H1 (cell line): ENCODE data around the gene FADS2. TPM values are rescaled to one million over a fixed set of nuclear protein-coding genes. Genes with fewer than 3 reads are reported as not detected.

Source experiments
- CTCF ChIA-PET: fragments of 300-600 bp; sonication (Branson Sonifier 250); formaldehyde crosslinking; loops from one replicate; lab custom pipeline; 2021; ENCODE audit not compliant: partially characterized antibody; lab: Charles Lee
- POLR2A ChIA-PET: fragments of 300-600 bp; sonication (Branson Sonifier 250); formaldehyde crosslinking; loops from one replicate; lab custom pipeline; 2021; ENCODE audit warnings: inconsistent platforms; ENCODE audit not compliant: partially characterized antibody; lab: Charles Lee
- DNase-seq, 2 experiments: peaks; one replicate each; pipeline versions ENCODE4 v3.0.0 to v3.0.0-alpha.2; 2010 to 2022; ENCODE audit warnings: low spot score in 2 of 2, low read depth in 1 of 2, mixed read lengths in 1 of 2
- FAIRE-seq: peaks from 2 replicates; lab custom pipeline; 2011; peaks lifted over from hg19 to GRCh38; lab: Jason Lieb, UNC
- H2AFZ ChIP-seq: 2 replicates; pipeline ENCODE4 v1.8.1; 2012; ENCODE audit warnings: low read length, inconsistent platforms
- H2AK5ac ChIP-seq: 2 replicates; pipeline ENCODE4 v1.6.1; 2013; ENCODE audit warnings: low read depth, low read length
- H2BK120ac ChIP-seq: replicated peaks from 2 replicates; pipeline ENCODE3; 2013; ENCODE audit warnings: low read depth, low read length, inconsistent platforms
- H2BK12ac ChIP-seq: 2 replicates; pipeline ENCODE4 v1.6.1; 2013; ENCODE audit warnings: low read depth, low read length
- H2BK15ac ChIP-seq: 2 replicates; pipeline ENCODE4 v1.6.1; 2013; ENCODE audit warnings: low read length
- H2BK20ac ChIP-seq: 2 replicates; pipeline ENCODE4 v1.6.1; 2013; ENCODE audit warnings: low read length
- H2BK5ac ChIP-seq: 2 replicates; pipeline ENCODE4 v1.6.1; 2013; ENCODE audit warnings: low read depth, low read length
- H3K14ac ChIP-seq: 2 replicates; pipeline ENCODE4 v1.6.1; 2013; ENCODE audit warnings: inconsistent platforms; ENCODE audit not compliant: insufficient read length
- H3K18ac ChIP-seq: 2 replicates; pipeline ENCODE4 v1.6.1; 2013; ENCODE audit warnings: low read length; ENCODE audit errors: extremely low read depth
- H3K23ac ChIP-seq: 2 replicates; pipeline ENCODE4 v1.6.1; 2013; ENCODE audit warnings: inconsistent platforms; ENCODE audit not compliant: insufficient read length
- H3K23me2 ChIP-seq: 2 replicates; pipeline ENCODE4 v1.6.1; 2013; ENCODE audit warnings: low read depth, low read length
- H3K27ac ChIP-seq: 2 replicates; pipeline ENCODE4 v1.6.1; 2011; ENCODE audit warnings: low read depth, low read length, inconsistent platforms
- H3K27me3 ChIP-seq, 4 experiments: replicated peaks in 1 of 4; 1 replicate in 1 of 4; 2 replicates in 3 of 4; pipeline versions ENCODE4 v1.6.1 to v1.8.1; 2011 to 2013; ENCODE audit warnings: low read length in 3 of 4, mild to moderate bottlenecking in 3 of 4, inconsistent platforms in 2 of 4, mixed read lengths in 2 of 4, moderate library complexity in 1 of 4; ENCODE audit not compliant: control insufficient read depth in 3 of 4, insufficient read depth in 3 of 4; ENCODE audit errors: extremely low read depth in 1 of 4
- H3K36me3 ChIP-seq, 4 experiments: 2 replicates each; pipeline versions ENCODE4 v1.6.1 to v1.8.1; 2011 to 2013; ENCODE audit warnings: mild to moderate bottlenecking in 4 of 4, low read length in 3 of 4, moderate library complexity in 2 of 4, control low read depth in 1 of 4, inconsistent platforms in 1 of 4; ENCODE audit not compliant: insufficient read depth in 4 of 4, control insufficient read depth in 2 of 4
- H3K4ac ChIP-seq: replicated peaks from 2 replicates; pipeline ENCODE3; 2013; ENCODE audit warnings: low read length, low read depth, mixed read lengths, inconsistent platforms; ENCODE audit not compliant: insufficient read length
- H3K4me1 ChIP-seq, 4 experiments: replicated peaks in 1 of 4; 1 replicate in 1 of 4; 2 replicates in 3 of 4; pipeline versions ENCODE4 v1.6.1 to v1.8.1; 2011 to 2013; ENCODE audit warnings: low read length in 3 of 4, inconsistent platforms in 2 of 4, mixed read lengths in 1 of 4; ENCODE audit not compliant: insufficient read depth in 4 of 4, control insufficient read depth in 3 of 4
- H3K4me2 ChIP-seq, 2 experiments: 2 replicates each; pipeline versions ENCODE4 v1.6.1 to v1.8.1; 2011 to 2013; ENCODE audit warnings: low read depth in 2 of 2, low read length in 2 of 2, control low read depth in 1 of 2, inconsistent platforms in 1 of 2, mild to moderate bottlenecking in 1 of 2; ENCODE audit not compliant: insufficient read depth in 1 of 2
- H3K4me3 ChIP-seq, 4 experiments: fragments of 200-600, 300-600 bp in 1 of 4; sonication (generic), shearing (Covaris generic), sonication (Bioruptor Twin) in 1 of 4; 2 replicates each; pipeline versions ENCODE4 v1.5.1 to v1.8.1; 2011 to 2016; ENCODE audit warnings: low read length in 4 of 4, low read depth in 3 of 4, control low read depth in 2 of 4, inconsistent platforms in 2 of 4, mild to moderate bottlenecking in 2 of 4, mixed read lengths in 1 of 4, moderate library complexity in 1 of 4; ENCODE audit not compliant: insufficient read depth in 2 of 4; ENCODE audit errors: extremely low read depth in 1 of 4
- H3K56ac ChIP-seq: replicated peaks from 2 replicates; pipeline ENCODE3; 2013; ENCODE audit warnings: low read depth, mild to moderate bottlenecking, mixed read lengths, low read length, inconsistent platforms; ENCODE audit not compliant: insufficient read length
- H3K79me1 ChIP-seq: 2 replicates; pipeline ENCODE4 v1.6.1; 2013; ENCODE audit warnings: low read depth, low read length, control low read depth
- H3K79me2 ChIP-seq, 2 experiments: 2 replicates each; pipeline versions ENCODE4 v1.6.1 to v1.8.1; 2012 to 2013; ENCODE audit warnings: low read length in 2 of 2, mild to moderate bottlenecking in 2 of 2, inconsistent platforms in 1 of 2; ENCODE audit not compliant: insufficient read depth in 2 of 2, control insufficient read depth in 1 of 2
- H3K9ac ChIP-seq, 4 experiments: replicated peaks in 1 of 4; 1 replicate in 1 of 4; 2 replicates in 3 of 4; pipeline versions ENCODE4 v1.6.1 to v1.8.1; 2011 to 2013; ENCODE audit warnings: low read depth in 3 of 4, low read length in 3 of 4, control low read depth in 2 of 4, mild to moderate bottlenecking in 2 of 4, moderate library complexity in 2 of 4, inconsistent platforms in 1 of 4; ENCODE audit errors: extremely low read depth in 1 of 4
- H3K9me3 ChIP-seq, 2 experiments: 2 replicates each; pipeline versions ENCODE4 v1.6.1 to v1.8.1; 2012 to 2013; ENCODE audit warnings: mild to moderate bottlenecking in 2 of 2, moderate library complexity in 2 of 2, control low read depth in 1 of 2, inconsistent platforms in 1 of 2, low read depth in 1 of 2, low read length in 1 of 2, mixed read lengths in 1 of 2; ENCODE audit not compliant: insufficient read depth in 2 of 2
- H4K20me1 ChIP-seq, 2 experiments: replicated peaks in 1 of 2; 2 replicates each; pipeline versions ENCODE3 to v1.8.1; 2011 to 2013; ENCODE audit warnings: inconsistent platforms in 2 of 2, low read length in 2 of 2, mild to moderate bottlenecking in 1 of 2; ENCODE audit not compliant: insufficient read depth in 2 of 2, control insufficient read depth in 1 of 2
- H4K5ac ChIP-seq: 2 replicates; pipeline ENCODE4 v1.6.1; 2013; ENCODE audit warnings: low read length, low read depth, mixed read lengths, inconsistent platforms; ENCODE audit not compliant: insufficient read length
- H4K8ac ChIP-seq: 2 replicates; pipeline ENCODE4 v1.8.0; 2013; ENCODE audit warnings: mild to moderate bottlenecking, moderate library complexity, low read length, inconsistent platforms; ENCODE audit not compliant: insufficient read depth; ENCODE audit errors: extremely low read depth
- H4K91ac ChIP-seq: replicated peaks from 2 replicates; pipeline ENCODE3; 2013; ENCODE audit warnings: low read length, mixed read lengths, inconsistent platforms; ENCODE audit not compliant: insufficient read length
- CBX8 ChIP-seq: fragments of 300-800, 300-1000 bp; sonication (generic); IDR thresholded peaks from 2 replicates; pipeline ENCODE4 v1.7.1; 2016; ENCODE audit warnings: low read depth, low read length, borderline replicate concordance
- CEBPB ChIP-seq: IDR thresholded peaks from 2 replicates; pipeline ENCODE4 v1.6.1; 2012; ENCODE audit warnings: low read depth, low read length
- CHD2 ChIP-seq: IDR thresholded peaks from 2 replicates; pipeline ENCODE4 v1.6.1; 2012; ENCODE audit warnings: low read length, improper control_type of control experiment
- EZH2 ChIP-seq: fragments of 200-600 bp; sonication (generic); IDR thresholded peaks from 2 replicates; pipeline ENCODE4 v1.7.1; 2012; ENCODE audit warnings: low read depth, mild to moderate bottlenecking, moderate library complexity, low read length, inconsistent platforms; ENCODE audit not compliant: severe bottlenecking
- HDAC2 ChIP-seq, 2 experiments: fragments of 300-600 bp in 1 of 2; sonication (generic) in 1 of 2; IDR thresholded peaks; 2 replicates each; pipeline ENCODE4 v1.6.1; 2011 to 2012; ENCODE audit warnings: low read depth in 2 of 2, low read length in 2 of 2, mild to moderate bottlenecking in 2 of 2, moderate library complexity in 2 of 2, borderline replicate concordance in 1 of 2, inconsistent platforms in 1 of 2
- MAFK ChIP-seq: IDR thresholded peaks from 2 replicates; pipeline ENCODE4 v1.6.1; 2012; ENCODE audit warnings: low read depth, mild to moderate bottlenecking, improper control_type of control experiment, low read length
- POLR2A ChIP-seq, 2 experiments: IDR thresholded peaks; 1 replicate in 1 of 2; 2 replicates in 1 of 2; pipeline ENCODE4 v1.6.1; 2011; ENCODE audit warnings: low read depth in 2 of 2, low read length in 2 of 2, mild to moderate bottlenecking in 2 of 2; ENCODE audit errors: control extremely low read depth in 1 of 2
- RAD21 ChIP-seq, 2 experiments: IDR thresholded peaks in 1 of 2; conservative IDR thresholded peaks in 1 of 2; 2 replicates each; pipeline ENCODE4 v1.6.1; 2011; ENCODE audit warnings: low read depth in 2 of 2, low read length in 2 of 2, improper control_type of control experiment in 1 of 2, inconsistent platforms in 1 of 2, mild to moderate bottlenecking in 1 of 2, moderate library complexity in 1 of 2
- SP1 ChIP-seq: IDR thresholded peaks from 2 replicates; pipeline ENCODE4 v1.6.1; 2011; ENCODE audit warnings: low read depth, low read length
- SP2 ChIP-seq: IDR thresholded peaks from 2 replicates; pipeline ENCODE4 v1.6.1; 2012; ENCODE audit warnings: mild to moderate bottlenecking, low read length, inconsistent platforms
- TAF1 ChIP-seq: IDR thresholded peaks from 2 replicates; pipeline ENCODE4 v1.6.1; 2011; ENCODE audit warnings: mild to moderate bottlenecking, low read depth, low read length
- TAF7 ChIP-seq: optimal IDR thresholded peaks from 2 replicates; pipeline ENCODE3; 2011; ENCODE audit warnings: low read depth, mild to moderate bottlenecking, inconsistent platforms, low read length, moderate library complexity, borderline replicate concordance
- TEAD4 ChIP-seq: IDR thresholded peaks from 2 replicates; pipeline ENCODE4 v1.6.1; 2012; ENCODE audit warnings: low read depth, low read length, inconsistent platforms, mixed read lengths
- WGBS, 2 experiments: shearing (Covaris generic) in 1 of 2; methylation state at CpG; one replicate each; pipeline versions ENCODE4 v1.1.6 to v1.1.7; 2013 to 2015; ENCODE audit warnings: low lambda C conversion rate in 2 of 2, mixed read lengths in 2 of 2, inconsistent platforms in 1 of 2, low coverage in 1 of 2, missing lambda C conversion rate in 1 of 2; ENCODE audit not compliant: insufficient replicate concordance in 2 of 2, insufficient coverage in 1 of 2, insufficient read length in 1 of 2; ENCODE audit errors: extremely low coverage in 1 of 2, missing lambda C conversion rate in 1 of 2; 5-methylcytosine and 5-hydroxymethylcytosine counted together
- polyA plus RNA-seq, 7 experiments: library from polyadenylated mRNA; depleted of rRNA in 3 of 7; stranded (reverse) in 5 of 7; unstranded in 2 of 7; fragments of >200 nt in 5 of 7; fragments of 200-250 nt in 2 of 7; gene quantifications; 1 replicate in 5 of 7; 2 replicates in 1 of 7; 4 replicates in 1 of 7; pipeline versions ENCODE4 v1.2.1 to v1.2.3, GENCODE V29; 2011 to 2013; ENCODE audit warnings: missing spikeins in 2 of 7, mixed read lengths in 2 of 7
- total RNA-seq: library from RNA; stranded (reverse); fragmentation: NEBNext Ultra II Directional; extraction: Animal tissue kit (Norgen Biotek cat#: 25700); gene quantifications from 2 replicates; pipeline ENCODE4 v1.2.1, GENCODE V29; 2021

The FADS2 gene
- total and polyA plus RNA-seq, 2 of the 8 experiments (the other 6 are each of a cell fraction or from before 2014, with no cell fraction given): 499 to 701 TPM

DNA sequence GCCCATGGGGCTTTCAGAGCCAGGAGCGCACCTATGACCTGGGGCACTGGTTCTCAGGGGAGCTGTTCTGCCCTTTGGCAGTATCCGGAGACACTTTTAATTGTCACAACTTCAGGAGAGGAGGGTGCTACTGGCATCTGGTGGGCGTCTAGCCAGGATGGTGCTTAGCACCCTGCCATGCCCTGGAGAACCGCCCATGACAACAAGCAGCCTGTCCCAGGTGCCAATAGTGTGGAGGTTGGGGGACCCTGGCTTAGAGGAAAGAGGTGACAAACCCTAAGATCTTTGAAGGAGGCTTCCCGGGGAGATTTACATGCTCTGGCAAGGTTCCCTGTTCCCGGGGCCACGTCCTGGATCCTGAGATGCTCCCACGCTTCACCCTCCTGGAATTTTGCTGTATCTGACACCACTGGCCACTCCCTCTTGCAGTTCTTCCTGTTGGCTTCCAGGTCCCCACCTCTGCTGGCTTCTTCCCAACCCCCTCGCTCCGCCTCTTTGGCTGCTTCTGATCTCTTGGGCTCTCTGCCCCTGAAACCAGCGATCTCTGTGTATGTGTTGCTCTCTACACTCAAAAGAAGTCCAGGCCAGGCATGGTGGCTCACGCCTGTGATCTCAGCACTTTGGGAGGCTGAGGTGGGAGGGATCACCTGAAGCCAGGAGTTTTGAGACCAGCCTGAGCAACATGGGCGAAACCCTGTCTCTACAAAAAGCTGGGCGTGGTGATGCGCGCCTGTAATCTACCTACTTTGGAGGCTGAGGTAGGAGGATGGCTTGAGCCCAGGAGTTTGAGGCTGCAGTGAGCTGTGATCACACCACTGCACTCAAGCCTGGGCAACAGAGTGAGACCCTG lies 32.2 kb downstream of the FADS2 start:
- H2AFZ ChIP-seq: no peak overlapping the region
- no peak overlapping the region for H3K4ac ChIP-seq
- no peak overlapping the region for H2BK5ac ChIP-seq
- DNase-seq (no peak), FAIRE-seq (no peak)
- H3K14ac ChIP-seq: no peak overlapping the region
- ChIA-PET POLR2A (interaction anchor here (0.5 to 1.0 kb wide), 2 partner anchors 14 to 119 kb away, joined by 3 read pairs; no protein-coding TSS in a partner anchor), CTCF (interaction anchor here (1.0 to 1.5 kb wide), 3 partner anchors 14 to 248 kb away, joined by 3 read pairs; no protein-coding TSS in a partner anchor)
- no peak overlapping the region for H4K5ac ChIP-seq
- H3K9me3 ChIP-seq: no peaks in the 10 kb centered on the region
- no peak overlapping the region for H3K4me2 ChIP-seq
- H3K4me3 ChIP-seq: no peak overlapping the region
- H3K56ac ChIP-seq: no peak overlapping the region
- no peak overlapping the region for H2BK12ac ChIP-seq
- H2BK15ac ChIP-seq: no peak overlapping the region
- H3K79me2 ChIP-seq: no peaks in the 10 kb centered on the region
- no peak overlapping the region for H4K8ac ChIP-seq
- H2AK5ac ChIP-seq: no peak overlapping the region
- H3K9ac ChIP-seq: no peak overlapping the region
- H4K20me1 ChIP-seq: peaks cover 12 to 25% of the 10 kb centered on the region in 2 experiments
- H3K23ac ChIP-seq: no peak overlapping the region
- peaks cover 29 to 75% (median 61%) of the 10 kb centered on the region in 4 experiments for H3K36me3 ChIP-seq
- no peak overlapping the region for H3K18ac ChIP-seq
- TF ChIP-seq EZH2: no peak
- no peak for TF ChIP-seq RAD21 (IDR thresholded peaks at IDR 0.05 in 1 of 2, conservative IDR thresholded peaks at IDR 0.05 in 1 of 2; ENCODE audit: low read depth in 2 of 2, low read length in 2 of 2)
- TF ChIP-seq CEBPB: no peak
- no peak for TF ChIP-seq SP1
- no peak for TF ChIP-seq POLR2A (IDR thresholded peaks at IDR 0.05; ENCODE audit: control extremely low read depth in 1 of 2, low read depth in 2 of 2, low read length in 2 of 2)
- no peak for TF ChIP-seq TAF7
- TF ChIP-seq TAF1: no peak
- TF ChIP-seq HDAC2 (IDR thresholded peaks at IDR 0.05; ENCODE audit: borderline replicate concordance in 1 of 2, low read depth in 2 of 2, low read length in 2 of 2): no peak
- TF ChIP-seq SP2: no peak
- no peak for TF ChIP-seq CHD2
- TF ChIP-seq CBX8: no peak
- no peak for TF ChIP-seq TEAD4
- no peak for TF ChIP-seq MAFK
- TF ChIP-seq, all 59 proteins: peak for 0
- Histone ChIP-seq H3K27ac (no peak overlapping the region), H3K27me3 (no peaks in the 10 kb centered on the region), H3K4me1 (no peaks in the 10 kb centered on the region), H3K23me2 (no peaks in the 10 kb centered on the region), H3K79me1 (no peaks in the 10 kb centered on the region), H4K91ac (no peak overlapping the region), H2BK20ac (no peak overlapping the region), H2BK120ac (no peak overlapping the region)
- 94% methylated on average over 16 of the region's 16 CpGs; no CpG with 5 or more reads in 1 of the 2 experiments for WGBS, 2 experiments
